HEK293T (cell line): ENCODE data around the gene FSD1.

Experiments used
- BHLHE40 ChIP-seq: fragments of 450-650 bp; IDR thresholded peaks from 2 replicates; pipeline ENCODE4 v1.6.1; 2016; ENCODE audit warnings: mild to moderate bottlenecking, moderate library complexity, borderline replicate concordance
- ELF4 ChIP-seq: fragments of 450-650 bp; IDR thresholded peaks from 2 replicates; pipeline ENCODE4 v1.6.1; 2017; ENCODE audit warnings: antibody characterized with exemption
- FOXM1 ChIP-seq: fragments of 450-650 bp; IDR thresholded peaks from 2 replicates; pipeline ENCODE4 v1.6.1; 2017; ENCODE audit warnings: mild to moderate bottlenecking, borderline replicate concordance
- SP1 ChIP-seq: fragments of 450-650 bp; IDR thresholded peaks from 2 replicates; pipeline ENCODE4 v1.6.1; 2017
- SUZ12 ChIP-seq: fragments of 450-650 bp; IDR thresholded peaks from 2 replicates; pipeline ENCODE4 v1.6.1; 2016; ENCODE audit warnings: mild to moderate bottlenecking
- TF ChIP-seq, protein P1 (sequence below): fragments of 450-650 bp; IDR thresholded peaks from 2 replicates; pipeline ENCODE4 v1.6.1; 2016

DNA sequence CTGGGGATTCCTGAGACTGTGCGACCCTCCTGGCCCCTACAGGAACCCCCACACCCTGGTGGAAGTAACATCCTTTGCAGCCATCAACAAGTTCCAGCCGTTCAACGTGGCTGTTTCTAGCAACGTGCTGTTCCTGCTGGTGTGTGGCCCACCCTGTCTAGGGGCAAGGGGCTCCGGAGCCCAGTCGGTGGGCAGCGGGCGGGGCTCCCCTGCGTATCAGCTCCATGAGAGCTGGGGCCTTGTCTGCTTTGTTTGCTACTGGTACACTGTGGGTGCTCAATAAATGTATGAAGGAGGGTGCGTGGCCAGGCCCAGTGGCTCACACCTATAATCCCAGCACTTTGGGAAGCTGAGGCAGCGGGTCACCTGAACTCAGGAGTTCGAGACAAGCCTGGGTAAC, 49.9 kb downstream of the FSD1 start:
- no peak for TF ChIP-seq ELF4
- TF ChIP-seq SP1 = no peak
- no peak for TF ChIP-seq SUZ12
- TF ChIP-seq FOXM1 = no peak
- TF ChIP-seq BHLHE40 = no peak
- TF ChIP-seq, protein P1, sequence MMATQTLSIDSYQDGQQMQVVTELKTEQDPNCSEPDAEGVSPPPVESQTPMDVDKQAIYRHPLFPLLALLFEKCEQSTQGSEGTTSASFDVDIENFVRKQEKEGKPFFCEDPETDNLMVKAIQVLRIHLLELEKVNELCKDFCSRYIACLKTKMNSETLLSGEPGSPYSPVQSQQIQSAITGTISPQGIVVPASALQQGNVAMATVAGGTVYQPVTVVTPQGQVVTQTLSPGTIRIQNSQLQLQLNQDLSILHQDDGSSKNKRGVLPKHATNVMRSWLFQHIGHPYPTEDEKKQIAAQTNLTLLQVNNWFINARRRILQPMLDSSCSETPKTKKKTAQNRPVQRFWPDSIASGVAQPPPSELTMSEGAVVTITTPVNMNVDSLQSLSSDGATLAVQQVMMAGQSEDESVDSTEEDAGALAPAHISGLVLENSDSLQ = no peak
